NOMO-1 (cell line): ENCODE measurements around the gene RHOF.

Experiments
- DNase-seq, 2 experiments: peaks; one replicate each; lab custom pipeline; 2025; ENCODE audit not compliant: unreplicated experiment in 2 of 2; lab: John Stamatoyannopoulos, UW

Gene RHOF

DNA sequence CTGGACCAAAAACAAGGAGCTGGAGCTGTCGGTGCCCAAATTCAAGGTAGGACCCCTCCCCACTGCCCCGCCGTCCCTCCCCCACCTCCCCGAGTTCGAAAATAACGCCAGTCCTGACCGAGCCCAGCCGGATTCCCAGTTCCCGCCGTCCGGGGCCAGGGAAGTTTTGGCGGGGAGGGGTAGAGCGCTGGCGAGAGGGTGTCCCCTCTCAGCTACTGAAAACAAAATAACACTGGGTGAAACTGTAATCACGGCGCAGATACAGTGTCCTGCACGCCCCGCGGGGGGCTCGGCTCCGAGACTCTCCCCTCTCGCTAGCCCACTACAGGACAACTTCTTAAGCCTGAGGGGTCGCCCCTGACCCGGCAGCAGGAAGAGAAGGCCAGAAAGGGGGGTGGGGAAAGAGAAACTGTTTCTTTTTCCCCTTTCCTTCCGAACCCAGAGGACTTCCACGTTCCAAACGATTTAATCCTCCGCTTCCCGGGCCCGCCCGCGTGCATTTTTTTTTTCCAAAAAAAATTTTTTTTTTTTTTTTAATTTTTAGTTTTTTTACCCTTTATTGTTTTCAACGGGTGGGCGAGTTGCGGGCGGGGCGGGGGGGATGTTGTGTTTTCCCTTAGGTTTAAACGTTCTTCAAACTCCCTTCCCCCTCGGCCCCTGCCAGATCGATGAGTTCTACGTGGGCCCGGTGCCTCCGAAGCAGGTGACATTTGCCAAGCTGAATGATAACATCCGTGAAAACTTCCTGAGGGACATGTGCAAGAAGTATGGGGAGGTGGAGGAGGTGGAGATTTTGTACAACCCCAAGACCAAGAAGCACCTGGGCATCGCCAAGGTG lies 11.9 kb upstream of the RHOF start:
- peak in 1 of 2 experiments; percentile 7 for DNase-seq

GRCh38 chr12:121804417-121805111 lies 11.1 kb upstream of the RHOF start:
- DNase-seq = peak; percentile 41 to 42

- peak; percentile 47 to 81 for DNase-seq
Measured at GRCh38 chr12:121803861-121804416, 10.5 kb upstream of the RHOF start, which contains the start of gene SETD1B. TSS of gene SETD1B (plus strand) at chr12:121804009. CDS start at chr12:121804738, 729 bp downstream.

- DNase-seq = peak; percentile 94 to 95
Measured at GRCh38 chr12:121802843-121803698, 9.6 kb upstream of the RHOF start.

DNA sequence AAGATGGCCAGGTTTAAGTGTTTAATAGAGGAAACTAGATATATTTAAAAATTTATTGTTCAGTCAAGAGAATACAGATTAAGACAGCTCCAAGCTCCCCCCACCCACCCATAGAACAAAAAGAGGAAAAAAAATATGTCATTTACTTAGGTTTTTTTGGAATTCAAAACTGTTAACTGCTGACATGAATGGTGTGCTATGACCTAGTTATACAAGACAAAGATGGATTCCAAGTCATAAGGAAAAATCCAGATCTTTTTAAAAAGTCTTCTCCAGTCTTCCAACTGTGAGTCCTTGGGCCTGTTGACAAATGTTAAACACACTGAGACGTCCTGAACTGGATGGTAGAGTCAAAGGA lies 9.0 kb upstream of the RHOF start:
- no peak for DNase-seq

DNA sequence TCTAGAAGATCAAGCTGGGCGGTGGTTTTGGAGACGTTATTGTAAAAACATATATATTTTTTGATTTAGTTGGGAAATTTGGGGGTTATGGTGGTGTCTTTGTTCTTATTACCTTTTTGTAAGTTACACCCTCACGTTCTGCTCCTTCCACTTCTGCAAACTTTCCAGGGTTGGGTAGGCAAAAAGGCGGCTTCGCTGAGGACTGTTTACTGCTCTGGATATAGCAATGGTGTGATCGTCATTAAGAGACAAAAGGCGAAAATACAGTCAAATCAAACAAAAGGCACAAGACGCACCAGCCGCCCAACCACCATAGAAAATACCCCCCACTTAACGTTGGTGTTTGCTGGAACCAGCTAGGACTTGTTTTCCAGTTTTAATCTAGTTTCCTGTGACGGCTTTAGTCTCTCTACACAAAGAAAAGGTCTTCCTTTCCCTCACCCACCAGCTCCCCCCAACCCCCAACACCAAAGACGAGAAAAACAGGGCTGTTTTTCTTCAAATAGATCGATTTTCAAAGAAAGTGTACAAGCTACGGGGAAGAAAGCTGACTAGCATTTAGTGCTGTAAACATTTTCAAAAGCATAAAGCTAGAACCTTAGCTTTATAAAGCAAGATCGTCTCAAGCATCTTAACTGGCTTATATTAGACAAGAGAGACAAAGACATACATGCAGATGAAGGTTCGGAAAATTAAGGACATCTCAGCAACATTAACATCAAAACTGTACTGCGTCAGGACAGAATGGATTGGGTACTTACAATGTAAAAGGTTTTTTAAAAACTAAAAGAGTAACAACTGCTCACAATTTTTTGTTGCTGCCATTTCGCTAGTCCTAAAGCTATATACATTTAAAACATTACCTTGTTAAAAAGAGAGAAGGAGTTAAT lies 8.4 kb upstream of the RHOF start:
- DNase-seq = peak; percentile 25 to 32

GRCh38 chr12:121800694-121801594 lies 7.5 kb upstream of the RHOF start:
- peak; percentile 29 to 50 for DNase-seq

GRCh38 chr12:121799842-121800693 lies 6.6 kb upstream of the RHOF start:
- peak; percentile 62 to 77 for DNase-seq

DNA sequence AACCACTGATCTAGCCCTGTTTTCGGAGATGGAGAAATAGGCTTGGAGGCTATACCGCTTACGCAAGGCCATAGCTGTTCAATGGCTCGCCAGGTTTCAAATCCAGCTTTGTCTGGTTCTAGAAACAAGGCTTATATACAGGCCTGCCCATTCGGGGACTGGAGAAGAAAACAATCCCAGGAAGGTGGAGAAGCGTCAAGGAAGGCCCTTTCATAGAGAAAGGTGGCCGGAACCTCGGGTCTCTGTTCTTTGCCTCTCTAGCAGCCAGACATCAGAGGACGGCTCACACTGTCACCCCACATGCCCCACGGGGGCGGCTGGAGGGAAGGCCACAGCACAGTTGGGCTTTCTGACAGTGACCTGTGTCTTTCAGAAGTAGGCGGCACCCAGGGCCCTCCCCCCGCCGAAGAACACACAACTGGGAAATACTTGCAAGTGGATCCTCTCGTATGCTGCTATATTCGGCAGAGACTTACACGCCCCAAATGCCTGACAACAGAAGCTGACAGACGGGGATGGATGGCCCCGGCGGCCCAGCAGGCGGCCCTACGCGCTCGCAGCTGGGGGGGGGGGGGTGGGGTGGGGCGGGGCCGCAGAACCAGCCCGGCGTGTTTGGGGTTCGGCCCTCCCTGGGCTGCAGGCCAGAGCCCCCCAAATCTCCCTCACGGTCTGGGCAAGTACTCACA lies 5.8 kb upstream of the RHOF start:
- peak; percentile 70 to 79 for DNase-seq

DNA sequence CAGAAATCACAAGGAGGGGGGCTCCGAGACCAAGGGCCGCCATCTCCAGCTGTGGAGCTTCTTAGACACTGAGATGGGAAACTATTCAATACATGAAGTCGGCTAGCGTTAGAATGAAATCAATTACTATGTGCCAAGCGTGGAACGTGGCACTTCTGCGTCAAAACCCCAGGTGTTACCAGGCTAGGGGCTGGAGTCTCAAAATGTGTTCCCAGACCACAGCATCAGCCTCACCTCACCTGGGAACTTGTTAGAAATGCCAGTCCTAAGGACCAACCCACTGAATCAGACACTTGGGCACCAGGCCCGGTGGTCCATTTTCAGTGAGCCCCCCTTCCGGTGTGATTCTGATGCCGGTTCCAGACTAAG lies 5.3 kb upstream of the RHOF start:
- no peak for DNase-seq

DNA sequence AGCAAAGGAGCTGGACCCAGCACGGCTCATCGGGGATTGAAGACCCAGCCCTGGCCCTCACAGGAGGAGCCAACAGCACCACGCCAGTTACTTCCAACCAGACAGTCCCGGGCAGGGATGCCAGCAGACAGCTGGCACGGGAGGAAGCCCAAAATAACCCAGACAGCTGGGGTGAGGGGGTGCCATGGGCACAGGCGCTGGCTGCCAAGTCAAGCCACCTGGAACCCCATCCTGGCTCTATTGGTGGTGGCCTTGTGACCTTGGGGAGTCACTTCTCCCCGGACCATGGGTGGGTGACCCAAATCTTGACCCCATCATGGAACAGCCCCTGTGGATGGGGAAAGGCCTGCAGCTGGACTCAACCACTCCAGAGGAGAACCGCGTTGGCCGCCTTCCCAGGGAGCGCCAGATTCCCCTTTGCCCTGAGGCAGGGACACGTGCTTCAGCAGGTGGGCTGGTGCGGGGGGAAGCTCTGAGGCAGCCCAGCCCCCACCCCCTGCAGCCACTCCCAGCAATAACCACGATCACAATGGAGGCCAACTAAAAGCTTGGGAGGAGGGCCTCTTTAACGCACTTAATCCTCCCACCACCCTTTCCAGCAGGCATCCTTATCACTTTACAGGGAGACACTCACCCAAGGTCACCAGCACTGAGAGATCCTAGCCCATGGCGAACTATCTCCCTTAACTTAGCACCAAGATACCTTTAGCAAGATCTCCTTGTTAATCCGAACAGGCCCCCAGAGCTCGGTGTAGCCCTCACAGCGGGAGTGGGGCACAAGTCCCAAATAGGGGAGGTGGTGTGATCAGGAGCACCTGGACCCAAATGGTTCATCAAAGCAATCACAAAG lies 4.7 kb upstream of the RHOF start:
- DNase-seq = no peak

DNA sequence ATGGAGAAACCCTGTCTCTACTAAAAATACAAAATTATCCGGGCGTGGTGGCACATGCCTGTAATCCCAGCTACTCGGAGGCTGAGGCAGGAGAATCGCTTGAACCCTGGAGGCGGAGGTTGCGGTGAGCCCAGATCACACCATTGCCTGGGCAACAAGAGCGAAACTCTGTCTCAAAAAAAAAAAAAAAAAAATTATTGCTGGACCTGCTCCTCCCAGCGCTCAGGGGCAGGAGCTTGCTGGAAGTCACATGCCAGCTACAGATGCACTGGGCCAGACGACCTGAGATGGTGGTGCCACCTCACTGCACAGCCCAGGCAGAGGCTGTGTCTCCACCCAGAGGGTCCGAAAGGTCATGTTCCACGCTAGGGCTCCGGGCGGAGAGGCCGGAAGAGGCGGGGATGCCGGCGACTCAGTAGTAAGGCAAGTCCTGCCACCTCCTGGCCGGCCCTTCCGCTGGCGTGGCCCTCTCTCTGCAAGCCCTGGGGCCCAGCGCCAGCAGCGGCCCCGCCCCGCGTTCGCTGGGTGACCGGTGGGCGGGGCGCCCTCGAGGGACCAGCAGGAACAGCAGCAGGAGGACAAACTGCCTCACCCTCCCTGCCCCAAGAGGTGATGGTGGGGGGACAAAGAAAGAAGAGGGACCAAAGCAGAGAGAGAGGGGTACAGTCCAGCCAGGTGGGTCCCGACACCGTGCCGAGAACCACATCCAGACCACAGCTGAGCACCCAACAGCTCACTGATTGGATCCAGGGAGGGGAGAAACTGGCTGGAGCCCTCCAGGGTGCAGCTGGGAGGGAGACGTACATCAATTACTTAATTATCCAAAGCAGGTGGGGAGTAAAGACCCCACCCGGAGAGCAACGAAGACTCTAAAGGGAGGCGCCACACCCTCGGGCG lies 3.6 kb upstream of the RHOF start:
- DNase-seq = peak; percentile 47 to 49

DNA sequence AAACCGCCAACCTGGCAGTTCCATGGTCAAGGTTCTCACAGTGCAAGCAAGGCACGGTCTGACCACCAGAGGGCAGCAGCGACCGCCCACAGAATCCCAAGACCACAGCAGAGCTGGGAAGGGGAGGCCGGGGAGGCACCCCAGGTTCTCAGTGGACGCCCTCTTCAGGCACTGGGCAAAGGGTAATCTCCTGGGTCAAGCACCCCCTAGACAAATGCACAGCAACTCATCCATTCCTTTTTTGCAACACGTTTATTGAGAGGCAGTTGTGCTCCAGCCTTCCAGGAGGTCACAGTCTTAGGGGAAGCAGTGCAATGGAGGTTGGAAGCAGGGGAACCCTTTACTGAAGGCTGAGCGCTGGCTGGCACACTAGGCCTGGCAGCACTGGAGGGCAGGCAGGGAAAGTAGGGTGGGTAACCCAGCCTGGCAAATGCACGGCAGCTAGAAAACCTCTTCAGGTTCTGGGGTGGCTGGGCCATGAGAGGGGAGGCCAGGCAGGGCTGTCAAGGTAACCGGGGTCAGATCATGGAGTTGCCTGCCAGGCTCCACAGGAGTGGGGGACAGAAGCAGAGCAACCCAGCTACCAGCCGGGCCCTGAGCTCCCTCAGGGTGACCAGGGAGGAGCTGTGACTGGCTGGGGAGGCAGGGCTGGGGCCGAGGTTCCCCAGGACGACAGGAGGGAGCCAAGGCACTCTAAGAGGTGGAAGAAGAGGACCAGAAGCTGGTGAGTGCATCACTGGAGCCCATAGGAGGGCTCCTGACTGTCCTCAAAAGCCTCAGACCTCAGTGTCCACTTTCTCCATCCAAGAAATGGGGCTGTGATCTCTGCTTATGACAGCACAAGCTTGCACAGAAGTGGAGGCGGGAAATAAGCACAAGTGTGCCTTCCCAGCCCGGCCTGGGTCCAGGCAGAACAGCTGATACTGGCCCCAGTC lies 1.8 kb upstream of the RHOF start:
- DNase-seq = peak; percentile 59 to 61

DNA sequence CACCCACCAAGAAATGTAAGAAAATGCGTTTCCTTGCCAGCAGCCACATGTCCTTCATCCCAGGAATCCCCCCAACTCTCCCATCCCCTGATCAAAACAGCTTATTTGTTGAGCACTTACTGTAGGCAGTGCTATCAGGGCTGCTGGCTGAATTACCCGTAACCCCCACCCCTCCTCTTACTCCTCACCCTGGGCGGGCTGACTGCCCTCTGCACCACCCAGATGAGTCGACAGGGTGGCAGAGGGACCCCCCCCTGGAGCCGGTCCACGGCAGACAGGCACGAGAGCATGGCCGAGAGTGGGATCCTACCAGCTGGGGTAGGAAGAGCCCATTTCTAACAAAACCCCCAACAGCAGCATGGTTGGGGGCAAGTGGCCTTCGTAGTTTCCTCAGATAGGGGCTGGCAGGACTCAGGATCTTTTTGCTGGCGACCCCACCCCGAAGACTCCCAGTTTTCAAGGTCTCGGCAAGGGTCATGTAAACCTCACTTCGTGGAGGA lies 1.1 kb upstream of the RHOF start:
- DNase-seq = no peak
